NCI-H226 (cell line): ENCODE data around the gene RFC3.
"Not testable (repeated sequence)": the region's sequence is repeated elsewhere in the genome, so short reads cannot be mapped to it uniquely, and the experiment has no call there.

Source experiments
- DNase-seq: peaks from one replicate; pipeline ENCODE4 v3.0.0-alpha.2; 2015

The RFC3 gene

GRCh38 chr13:33812829-33813228, 5.1 kb upstream of the RFC3 start:
- not testable (repeated sequence) for DNase-seq

GRCh38 chr13:33815011-33815550, 2.9 kb upstream of the RFC3 start:
- no peak for DNase-seq

GRCh38 chr13:33816912-33817311, 1.0 kb upstream of the RFC3 start:
- DNase-seq = no peak

GRCh38 chr13:33817513-33817900, 442 bp upstream of the RFC3 start:
- DNase-seq = no peak

- no peak for DNase-seq
Observed at GRCh38 chr13:33825083-33825482, 7.1 kb downstream of the RFC3 start.

- DNase-seq = no peak
Observed at GRCh38 chr13:33827139-33827538, 9.2 kb downstream of the RFC3 start.

- no peak for DNase-seq
Observed at GRCh38 chr13:33828431-33829129, 10.6 kb downstream of the RFC3 start.

- no peak for DNase-seq
Observed at GRCh38 chr13:33832872-33833271, 14.9 kb downstream of the RFC3 start.

- no peak for DNase-seq
Observed at GRCh38 chr13:33838647-33839046, 20.7 kb downstream of the RFC3 start.

GRCh38 chr13:33840402-33840801, 22.5 kb downstream of the RFC3 start:
- DNase-seq = no peak

- no peak for DNase-seq
Observed at GRCh38 chr13:33842207-33842606, 24.3 kb downstream of the RFC3 start.

GRCh38 chr13:33842986-33843385, 25.0 kb downstream of the RFC3 start:
- DNase-seq = no peak

- DNase-seq = no peak
Observed at GRCh38 chr13:33845572-33846302, 27.8 kb downstream of the RFC3 start.

- DNase-seq = no peak
Observed at GRCh38 chr13:33846303-33847062, 28.5 kb downstream of the RFC3 start.

GRCh38 chr13:33849211-33849610, 31.3 kb downstream of the RFC3 start:
- no peak for DNase-seq

- DNase-seq = no peak
Observed at GRCh38 chr13:33855371-33855895, 37.5 kb downstream of the RFC3 start.

GRCh38 chr13:33859691-33860303, 41.8 kb downstream of the RFC3 start:
- no peak for DNase-seq

GRCh38 chr13:33860526-33860925, 42.6 kb downstream of the RFC3 start:
- DNase-seq = no peak

- no peak for DNase-seq
Observed at GRCh38 chr13:33862016-33862415, 44.1 kb downstream of the RFC3 start.

GRCh38 chr13:33863188-33863789, 45.3 kb downstream of the RFC3 start:
- no peak for DNase-seq

GRCh38 chr13:33865945-33866344, 48.0 kb downstream of the RFC3 start:
- DNase-seq = no peak

GRCh38 chr13:33867472-33867871, 49.5 kb downstream of the RFC3 start:
- no peak for DNase-seq
